K562 (cell line): ENCODE data around the gene IRF2BP2. TPM values are rescaled to one million over a fixed set of nuclear protein-coding genes. Genes with fewer than 3 reads are reported as not detected.

ENCODE experiments used
- CCNT2 ChIP-seq: IDR thresholded peaks from 2 replicates; pipeline ENCODE4 v1.6.1; 2011; ENCODE audit warnings: borderline replicate concordance, low read depth, mild to moderate bottlenecking, moderate library complexity, mixed read lengths, low read length; ENCODE audit not compliant: insufficient read length; ENCODE audit errors: extremely low read depth
- ETV6 ChIP-seq, 3 experiments: fragments of 150-350 bp in 1 of 3; sonication (generic) in 1 of 3; formaldehyde crosslinking in 1 of 3; IDR thresholded peaks; 2 replicates each; pipeline versions ENCODE4 v1.6.1 to v1.8.0; 2014 to 2022; ENCODE audit warnings: borderline replicate concordance in 2 of 3, low read depth in 2 of 3, antibody characterized with exemption in 1 of 3, low read length in 1 of 3, mild to moderate bottlenecking in 1 of 3, missing genetic modification reagents in 1 of 3
- GMEB1 ChIP-seq: fragments of 250-450 bp; sonication (Bioruptor Pico); IDR thresholded peaks from 2 replicates; pipeline ENCODE4 v1.4.0; 2020; ENCODE audit warnings: mild to moderate bottlenecking
- HCFC1 ChIP-seq: IDR thresholded peaks from 2 replicates; pipeline ENCODE4 v1.6.1; 2012; ENCODE audit warnings: low read depth, low read length, improper control_type of control experiment
- PKNOX1 ChIP-seq: fragments of 450-650 bp; IDR thresholded peaks from 2 replicates; pipeline ENCODE4 v1.6.1; 2016
- SRSF9 ChIP-seq: fragments of 200-400 bp; formaldehyde crosslinking; IDR thresholded peaks from 2 replicates; pipeline ENCODE4 v1.6.1; 2017; ENCODE audit warnings: low read depth, low read length, borderline replicate concordance
- TAF1 ChIP-seq: IDR thresholded peaks from 2 replicates; pipeline ENCODE4 v1.6.1; 2011; ENCODE audit warnings: mild to moderate bottlenecking, low read length, moderate library complexity; ENCODE audit not compliant: insufficient read depth, control insufficient read depth, severe bottlenecking; ENCODE audit errors: extremely low read depth
- ZFX ChIP-seq: sonication (generic); formaldehyde crosslinking; IDR thresholded peaks from 2 replicates; pipeline ENCODE4 v1.8.0; 2022; ENCODE audit warnings: mild to moderate bottlenecking, missing genetic modification reagents, moderate library complexity
- ZNF280B ChIP-seq: fragments of 250-450 bp; sonication (Bioruptor Pico); IDR thresholded peaks from 2 replicates; pipeline ENCODE4 v1.5.1; 2021; ENCODE audit warnings: mild to moderate bottlenecking
- ZNF311 ChIP-seq: fragments of 250-450 bp; sonication (Bioruptor Pico); IDR thresholded peaks from 2 replicates; pipeline ENCODE4 v1.4.0; 2020; ENCODE audit warnings: mild to moderate bottlenecking, moderate library complexity
- ZNF41 ChIP-seq: fragments of 250-450 bp; sonication (Bioruptor Pico); conservative IDR thresholded peaks from 2 replicates; pipeline ENCODE4 v1.4.0; 2020; ENCODE audit warnings: mild to moderate bottlenecking
- ZNF431 ChIP-seq: sonication (generic); formaldehyde crosslinking; IDR thresholded peaks from 2 replicates; pipeline ENCODE4 v1.8.0; 2022; ENCODE audit warnings: mild to moderate bottlenecking, missing genetic modification reagents
- polyA plus RNA-seq, 8 experiments: library from polyadenylated mRNA; depleted of rRNA in 4 of 8; stranded (reverse) in 5 of 8; unstranded in 3 of 8; fragments of >200 nt; fragmentation: Nextera tagmentation in 2 of 8; fragmentation: Illumina TruSeq in 1 of 8; extraction: Ambion mirVana in 2 of 8; extraction: Trizol in 1 of 8; gene quantifications; 2 replicates each; pipeline versions ENCODE4 v1.2.1 to v1.2.3, GENCODE V29; 2011 to 2014; ENCODE audit warnings: inconsistent platforms in 1 of 8, missing spikeins in 1 of 8
- total RNA-seq, 7 experiments: library from RNA; depleted of rRNA in 6 of 7; stranded (reverse); fragments of >200 nt in 6 of 7; fragmentation: Illumina TruSeq in 2 of 7; extraction: Trizol in 2 of 7; gene quantifications; 2 replicates each; pipeline versions ENCODE4 v1.2.1 to v1.2.3, GENCODE V29; 2011 to 2021; ENCODE audit warnings: low replicate concordance in 1 of 7
- TF ChIP-seq, protein P1 (sequence below): fragments of 450-650 bp; formaldehyde crosslinking; IDR thresholded peaks from 2 replicates; pipeline ENCODE4 v1.4.0; 2020; ENCODE audit warnings: mild to moderate bottlenecking, moderate library complexity
- TF ChIP-seq, protein P2 (sequence below): fragments of 450-650 bp; formaldehyde crosslinking; IDR thresholded peaks from 2 replicates; pipeline ENCODE4 v1.4.0; 2022; ENCODE audit warnings: missing genetic modification characterization
- TF ChIP-seq, protein P3 (sequence below): fragments of 250-450 bp; sonication (Bioruptor Pico); IDR thresholded peaks from 2 replicates; pipeline ENCODE4 v1.4.0; 2020

The IRF2BP2 gene
- total and polyA plus RNA-seq, 9 of the 15 experiments (the other 6 are each of a cell fraction or from before 2014, with no cell fraction given), result 7.7 to 68.6 (median 22.1) TPM

GRCh38 chr1:234602334-234603220 is 7.4 kb downstream of the IRF2BP2 start (continued):
- peak; percentile 19 for TF ChIP-seq CCNT2
- TF ChIP-seq SRSF9, result no peak
- TF ChIP-seq, protein P1, sequence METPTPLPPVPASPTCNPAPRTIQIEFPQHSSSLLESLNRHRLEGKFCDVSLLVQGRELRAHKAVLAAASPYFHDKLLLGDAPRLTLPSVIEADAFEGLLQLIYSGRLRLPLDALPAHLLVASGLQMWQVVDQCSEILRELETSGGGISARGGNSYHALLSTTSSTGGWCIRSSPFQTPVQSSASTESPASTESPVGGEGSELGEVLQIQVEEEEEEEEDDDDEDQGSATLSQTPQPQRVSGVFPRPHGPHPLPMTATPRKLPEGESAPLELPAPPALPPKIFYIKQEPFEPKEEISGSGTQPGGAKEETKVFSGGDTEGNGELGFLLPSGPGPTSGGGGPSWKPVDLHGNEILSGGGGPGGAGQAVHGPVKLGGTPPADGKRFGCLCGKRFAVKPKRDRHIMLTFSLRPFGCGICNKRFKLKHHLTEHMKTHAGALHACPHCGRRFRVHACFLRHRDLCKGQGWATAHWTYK, result peak; percentile 42; the same call in 1 of the 2 replicates
- 0 out of 2 replicates have a peak, but pooled peaks have one; percentile 19 for TF ChIP-seq ZNF311 (CRISPR knock-in tag)
- no peak for TF ChIP-seq ZNF431
- TF ChIP-seq, protein P2, sequence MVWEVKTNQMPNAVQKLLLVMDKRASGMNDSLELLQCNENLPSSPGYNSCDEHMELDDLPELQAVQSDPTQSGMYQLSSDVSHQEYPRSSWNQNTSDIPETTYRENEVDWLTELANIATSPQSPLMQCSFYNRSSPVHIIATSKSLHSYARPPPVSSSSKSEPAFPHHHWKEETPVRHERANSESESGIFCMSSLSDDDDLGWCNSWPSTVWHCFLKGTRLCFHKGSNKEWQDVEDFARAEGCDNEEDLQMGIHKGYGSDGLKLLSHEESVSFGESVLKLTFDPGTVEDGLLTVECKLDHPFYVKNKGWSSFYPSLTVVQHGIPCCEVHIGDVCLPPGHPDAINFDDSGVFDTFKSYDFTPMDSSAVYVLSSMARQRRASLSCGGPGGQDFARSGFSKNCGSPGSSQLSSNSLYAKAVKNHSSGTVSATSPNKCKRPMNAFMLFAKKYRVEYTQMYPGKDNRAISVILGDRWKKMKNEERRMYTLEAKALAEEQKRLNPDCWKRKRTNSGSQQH (CRISPR knock-in tag), result 0 out of 2 replicates have a peak, but pooled peaks have one; percentile 45
- TF ChIP-seq GMEB1, result no peak
- peak; percentile 64 for TF ChIP-seq ZFX (CRISPR knock-in tag)
- no peak; the same call in 1 of the 2 replicates for TF ChIP-seq ZNF280B (CRISPR knock-in tag)
- peak; percentile 49; the same call in 1 of the 2 replicates for TF ChIP-seq PKNOX1
- TF ChIP-seq ZNF41 (CRISPR knock-in tag), result 0 out of 2 replicates have a peak, but pooled peaks have one; percentile 35
- TF ChIP-seq ETV6 (IDR thresholded peaks at IDR 0.05; ENCODE audit: borderline replicate concordance in 1 of 2, low read depth in 2 of 2, low read length in 1 of 2), result no peak; a peak in 1 of 4 replicates
- no peak for TF ChIP-seq ETV6 (CRISPR knock-in tag; IDR thresholded peaks at IDR 0.05; ENCODE audit: borderline replicate concordance)
- TF ChIP-seq, protein P3, sequence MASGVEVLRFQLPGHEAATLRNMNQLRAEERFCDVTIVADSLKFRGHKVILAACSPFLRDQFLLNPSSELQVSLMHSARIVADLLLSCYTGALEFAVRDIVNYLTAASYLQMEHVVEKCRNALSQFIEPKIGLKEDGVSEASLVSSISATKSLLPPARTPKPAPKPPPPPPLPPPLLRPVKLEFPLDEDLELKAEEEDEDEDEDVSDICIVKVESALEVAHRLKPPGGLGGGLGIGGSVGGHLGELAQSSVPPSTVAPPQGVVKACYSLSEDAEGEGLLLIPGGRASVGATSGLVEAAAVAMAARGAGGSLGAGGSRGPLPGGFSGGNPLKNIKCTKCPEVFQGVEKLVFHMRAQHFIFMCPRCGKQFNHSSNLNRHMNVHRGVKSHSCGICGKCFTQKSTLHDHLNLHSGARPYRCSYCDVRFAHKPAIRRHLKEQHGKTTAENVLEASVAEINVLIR, result no peak
- no peak for TF ChIP-seq HCFC1
- TF ChIP-seq TAF1, result no peak
